A673 (cell line): ENCODE data around the gene INPP5A. TPM values are rescaled to one million over a fixed set of nuclear protein-coding genes. Genes with fewer than 3 reads are reported as not detected.

Source experiments
- BruUV-seq: library from RNA; stranded (reverse); fragments of 400-500 nt; replicated peaks from 2 replicates; lab custom pipeline; 2021; lab: Mats Ljungman, UMichigan
- CTCF ChIA-PET: fragments of 300-600 bp; sonication (Branson Sonifier 250); formaldehyde crosslinking; loops from one replicate; lab custom pipeline; 2022; ENCODE audit warnings: antibody characterized with exemption; lab: Charles Lee
- POLR2A ChIA-PET: fragments of 300-600 bp; sonication (Branson Sonifier 250); formaldehyde crosslinking; loops from one replicate; lab custom pipeline; 2022; ENCODE audit warnings: antibody characterized with exemption; ENCODE audit not compliant: low non-redundant PET; lab: Charles Lee
- DNase-seq: peaks from one replicate; pipeline ENCODE4 v3.0.0-alpha.2; 2015; ENCODE audit warnings: low spot score
- H3K27ac ChIP-seq: fragments of 200-600 bp; sonication (generic); 2 replicates; pipeline ENCODE4 v1.5.1; 2016; ENCODE audit warnings: mixed run types, low read depth, mild to moderate bottlenecking, mixed read lengths, antibody characterized with exemption, low read length; ENCODE audit not compliant: poor library complexity, severe bottlenecking
- H3K27me3 ChIP-seq: fragments of 200-600 bp; sonication (generic); replicated peaks from 2 replicates; pipeline ENCODE4 v1.6.1; 2017; ENCODE audit warnings: mixed run types, low read depth, mild to moderate bottlenecking, mixed read lengths, antibody characterized with exemption, low read length; ENCODE audit not compliant: insufficient read depth, poor library complexity
- H3K36me3 ChIP-seq: fragments of 200-600 bp; sonication (generic); 2 replicates; pipeline ENCODE4 v1.6.1; 2016; ENCODE audit warnings: mixed run types, mild to moderate bottlenecking, mixed read lengths, antibody characterized with exemption, low read length; ENCODE audit not compliant: insufficient read depth, poor library complexity, severe bottlenecking
- H3K4me1 ChIP-seq: fragments of 200-600 bp; sonication (generic); 2 replicates; pipeline ENCODE4 v1.6.1; 2017; ENCODE audit warnings: mixed run types, mild to moderate bottlenecking, mixed read lengths, antibody characterized with exemption, low read length; ENCODE audit not compliant: insufficient read depth, poor library complexity, severe bottlenecking
- H3K4me3 ChIP-seq: fragments of 200-600 bp; sonication (generic); 2 replicates; pipeline ENCODE4 v1.5.1; 2016; ENCODE audit warnings: low read depth, mixed run types, mild to moderate bottlenecking, mixed read lengths, low read length; ENCODE audit not compliant: poor library complexity, severe bottlenecking
- H3K9me3 ChIP-seq: fragments of 200-600 bp; sonication (generic); 2 replicates; pipeline ENCODE4 v1.6.1; 2016; ENCODE audit warnings: mixed run types, low read depth, mild to moderate bottlenecking, mixed read lengths, antibody characterized with exemption, low read length; ENCODE audit not compliant: poor library complexity, severe bottlenecking
- CTCF ChIP-seq: fragments of 300-800, 200-600 bp; sonication (generic); conservative IDR thresholded peaks from 2 replicates; pipeline ENCODE4 v1.5.1; 2017; ENCODE audit warnings: low read depth, mild to moderate bottlenecking, antibody characterized with exemption, low read length, moderate library complexity, mixed read lengths
- EZH2 ChIP-seq: fragments of 200-600 bp; sonication (generic); IDR thresholded peaks from 2 replicates; pipeline ENCODE4 v1.6.1; 2017; ENCODE audit warnings: borderline replicate concordance, low read depth, mild to moderate bottlenecking, mixed read lengths, antibody characterized with exemption, low read length; ENCODE audit not compliant: poor library complexity, severe bottlenecking
- intact Hi-C: fragments of 100-400 bp; cut with micrococcal nuclease; formaldehyde crosslinking; loops from one replicate; pipeline ENCODE4 v1.10.0; 2022; ENCODE audit not compliant: unreplicated experiment
- total RNA-seq: library from RNA; stranded (reverse); gene quantifications from 2 replicates; pipeline ENCODE4 v1.2.3, GENCODE V29; 2021

The INPP5A gene
- total RNA-seq, 1 experiment from 2014 or later = 21.8 TPM

DNA sequence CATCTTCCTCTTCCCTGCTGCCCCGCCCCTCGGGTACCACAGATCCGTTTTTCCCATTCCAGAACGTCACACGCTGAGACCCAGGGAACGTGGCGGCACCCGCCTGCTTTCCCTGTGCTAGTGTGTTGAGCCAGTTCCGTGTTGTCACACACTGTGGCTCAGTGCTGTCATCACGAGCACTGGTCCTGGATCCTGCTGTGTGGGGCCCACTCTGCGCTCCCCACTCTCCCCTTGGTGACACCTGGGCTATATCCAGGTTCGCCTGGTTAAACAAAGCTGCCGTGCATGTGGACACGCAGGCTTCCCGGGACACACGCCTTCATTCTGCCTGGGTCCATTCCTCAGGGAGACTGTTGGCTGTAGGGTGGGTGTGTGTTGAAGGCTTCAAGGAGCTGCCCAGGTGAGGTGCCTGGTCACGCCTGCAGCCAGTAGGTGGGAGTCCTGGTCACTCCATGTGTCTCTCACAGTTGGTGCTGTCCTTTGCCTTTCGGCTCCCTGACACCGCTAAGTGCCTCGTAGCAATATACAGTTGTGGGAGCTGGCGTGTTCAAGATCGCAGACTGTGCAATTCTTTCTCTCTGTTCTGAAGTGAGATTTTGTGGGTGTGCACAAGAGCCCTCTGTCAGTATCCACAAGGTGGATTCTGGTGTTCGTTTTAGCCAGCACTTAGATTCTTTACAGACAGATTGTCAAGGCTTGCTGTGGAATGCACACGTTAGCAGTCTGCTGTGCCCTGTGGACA, 88.6 kb downstream of the INPP5A start:
- BruUV-seq = no TSS peak
- POLR2A ChIA-PET = no interaction called here

DNA sequence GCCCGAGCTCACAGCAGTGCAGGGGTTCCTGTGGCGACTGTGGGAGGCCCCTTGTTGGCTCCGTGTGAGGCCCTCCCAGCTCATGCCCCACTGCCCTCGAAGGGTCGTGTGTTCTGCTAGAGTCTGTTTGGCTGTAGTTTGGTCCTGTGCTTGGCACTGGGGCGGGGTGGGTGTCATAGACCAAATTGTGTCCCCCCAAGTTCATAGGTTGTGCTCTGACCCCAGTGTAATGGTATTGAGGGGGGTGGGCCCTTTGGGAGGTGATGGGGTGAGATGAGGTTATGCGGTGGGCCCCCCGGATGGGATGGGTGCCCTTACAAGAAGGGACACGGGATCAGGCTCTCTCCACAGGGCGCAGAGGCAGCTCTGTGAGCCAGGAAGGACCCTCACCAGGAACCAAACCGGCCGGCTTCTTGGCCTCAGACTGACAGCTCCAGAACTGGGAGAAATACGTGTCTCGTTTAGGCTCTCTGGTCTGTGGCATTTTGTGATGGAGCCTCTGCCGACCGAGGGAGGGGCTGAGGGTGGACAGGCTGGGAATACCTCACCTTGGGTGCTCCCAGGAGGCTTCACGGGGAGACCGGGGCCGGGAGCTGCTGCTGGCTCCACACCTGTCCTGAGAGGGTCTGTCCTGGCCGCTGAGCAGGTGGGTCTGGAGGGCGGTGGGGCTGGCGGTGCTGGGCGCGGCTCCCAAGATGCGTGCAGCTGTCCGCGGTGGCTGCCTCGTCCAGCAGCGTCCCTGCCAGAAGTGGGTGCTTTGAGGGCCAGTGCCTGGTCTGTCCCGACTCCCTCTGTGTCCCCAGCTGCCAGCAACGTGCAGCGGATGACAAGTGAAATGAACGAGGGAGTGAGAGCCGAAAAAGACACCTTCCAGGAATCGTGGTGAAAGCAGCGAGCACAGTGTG, 89.4 kb downstream of the INPP5A start:
- POLR2A ChIA-PET = no interaction called here
- intact Hi-C loops = no loop called here

More for the DNA sequence above, 88.6 kb downstream of the INPP5A start:
- no peaks in the 10 kb centered on the region for H3K36me3 ChIP-seq
- H3K4me1 ChIP-seq = no peaks in the 10 kb centered on the region
- CTCF ChIA-PET = no interaction called here
- H3K27me3 ChIP-seq = no peaks in the 10 kb centered on the region
- H3K27ac ChIP-seq = no peak overlapping the region
- no peak for DNase-seq
- H3K9me3 ChIP-seq = peaks cover 4% of the 10 kb centered on the region
- TF ChIP-seq EZH2 (no peak), CTCF (no peak)
- intact Hi-C loops = no loop called here
- no peak overlapping the region for H3K4me3 ChIP-seq

More for the DNA sequence above, 89.4 kb downstream of the INPP5A start:
- TF ChIP-seq CTCF (no peak), EZH2 (no peak)
- Histone ChIP-seq H3K27me3 (no peaks in the 10 kb centered on the region), H3K4me3 (no peak overlapping the region), H3K4me1 (no peaks in the 10 kb centered on the region), H3K36me3 (no peaks in the 10 kb centered on the region), H3K9me3 (no peaks in the 10 kb centered on the region), H3K27ac (no peak overlapping the region)
- CTCF ChIA-PET = no interaction called here
- DNase-seq = no peak
- no TSS peak for BruUV-seq
